HT1080 (cell line): ENCODE results near the gene TMEM202. TPM values are rescaled to one million over a fixed set of nuclear protein-coding genes. Genes with fewer than 3 reads are reported as not detected.
A peak's percentile ranks its signal among the peaks of the same experiment; 100 is the strongest.
"Not testable (repeated sequence)": the region's sequence is repeated elsewhere in the genome, so short reads cannot be mapped to it uniquely, and the experiment has no call there.

ENCODE experiments used
- DNase-seq: peaks from one replicate; pipeline ENCODE4 v3.0.0-alpha.2; 2015; ENCODE audit warnings: low read depth
- polyA plus RNA-seq, 2 experiments: library from polyadenylated mRNA; depleted of rRNA; stranded (reverse); fragments of >200 nt; gene quantifications; 2 replicates each; pipeline ENCODE4 v1.2.3, GENCODE V29; 2015
- total RNA-seq: library from RNA; depleted of rRNA; stranded (reverse); fragments of >200 nt; shearing (Covaris generic); gene quantifications from 2 replicates; pipeline ENCODE4 v1.2.3, GENCODE V29; 2014; rRNA removed

TMEM202 gene, protein sequence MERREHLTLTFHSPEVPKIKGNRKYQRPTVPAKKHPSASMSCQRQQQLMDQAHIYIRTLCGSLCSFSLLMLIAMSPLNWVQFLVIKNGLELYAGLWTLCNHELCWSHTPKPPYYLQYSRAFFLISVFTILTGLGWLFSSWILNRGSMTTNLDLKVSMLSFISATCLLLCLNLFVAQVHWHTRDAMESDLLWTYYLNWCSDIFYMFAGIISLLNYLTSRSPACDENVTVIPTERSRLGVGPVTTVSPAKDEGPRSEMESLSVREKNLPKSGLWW
- total RNA-seq: not detected in 2 replicates
- polyA plus RNA-seq (2015; cell fraction: cytosol; rRNA removed): not detected in 2 replicates
- polyA plus RNA-seq (2015; cell fraction: nucleus; rRNA removed): not detected in 2 replicates

- no peak for DNase-seq
Measured at GRCh38 chr15:72397796-72398588, at the start of gene TMEM202. Gene TMEM202 (plus strand): TSS chr15:72398305. CDS start chr15:72398327, 22 bp downstream.

DNA sequence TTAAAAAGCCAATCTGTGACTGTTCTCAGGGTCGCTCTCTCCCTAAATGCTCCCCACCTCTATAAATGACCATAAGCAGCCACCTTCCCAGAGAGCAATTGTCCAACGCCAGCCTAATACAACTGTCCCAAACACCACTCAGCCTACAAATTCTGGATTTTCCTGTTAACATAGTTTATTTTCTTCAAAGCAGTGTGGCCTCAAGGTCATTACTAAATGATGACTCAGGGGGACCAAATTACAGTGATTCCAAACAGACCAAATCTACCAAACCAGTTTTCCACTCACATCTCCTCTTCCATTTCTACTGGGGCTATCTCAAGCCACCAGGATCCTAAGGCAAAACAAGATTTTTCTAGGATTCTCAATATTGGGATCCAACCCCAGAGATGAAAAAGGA, 44.8 kb upstream of the TMEM202 start:
- DNase-seq: no peak

GRCh38 chr15:72354496-72354895, 43.6 kb upstream of the TMEM202 start:
- no peak for DNase-seq

GRCh38 chr15:72358121-72358520, 40.0 kb upstream of the TMEM202 start:
- no peak for DNase-seq

GRCh38 chr15:72358650-72359171, 39.4 kb upstream of the TMEM202 start:
- DNase-seq: peak; percentile 70

- no peak for DNase-seq
Measured at GRCh38 chr15:72361176-72361575, 36.9 kb upstream of the TMEM202 start.

DNA sequence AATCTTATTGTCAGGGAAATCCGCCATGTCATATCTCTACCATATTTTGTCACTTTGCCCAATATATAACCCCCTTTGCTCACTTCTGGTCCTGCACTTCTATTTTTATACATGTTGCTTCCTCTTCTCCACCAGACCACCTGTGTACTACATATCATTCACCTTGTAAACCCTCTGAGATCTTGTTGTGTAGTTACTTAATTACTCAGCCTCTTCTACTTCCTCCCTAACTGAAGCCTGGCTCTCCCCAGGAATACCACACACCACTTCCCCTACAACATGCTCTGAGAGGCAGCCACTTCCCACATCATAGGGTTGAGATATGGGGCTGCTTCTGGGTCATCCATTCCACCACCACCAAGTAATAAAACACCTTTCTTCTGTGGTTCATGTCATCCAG, 32.3 kb upstream of the TMEM202 start:
- DNase-seq: peak; percentile 11

DNA sequence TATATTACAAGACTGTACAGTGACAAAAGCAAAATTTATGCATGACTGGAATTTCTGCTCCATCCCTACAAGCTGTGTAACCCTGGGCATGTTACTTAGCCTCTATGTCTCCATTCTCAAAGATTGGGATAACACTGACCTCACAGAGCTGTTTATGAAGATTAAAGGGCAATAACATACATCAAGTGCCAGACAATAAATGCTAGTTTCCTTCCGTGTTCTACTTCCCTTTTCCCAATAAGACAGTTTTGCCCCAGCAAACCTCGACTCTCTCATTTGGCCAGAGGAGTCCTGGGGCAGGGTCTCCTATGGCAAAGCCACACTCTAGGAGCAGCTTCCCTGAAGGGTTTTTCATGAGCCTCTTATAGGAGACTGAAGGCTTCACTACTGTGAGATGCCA, 29.8 kb upstream of the TMEM202 start:
- DNase-seq: no peak

- no peak for DNase-seq
Measured at GRCh38 chr15:72368899-72369298, 29.2 kb upstream of the TMEM202 start.

- no peak for DNase-seq
Measured at GRCh38 chr15:72369964-72370363, 28.1 kb upstream of the TMEM202 start.

DNA sequence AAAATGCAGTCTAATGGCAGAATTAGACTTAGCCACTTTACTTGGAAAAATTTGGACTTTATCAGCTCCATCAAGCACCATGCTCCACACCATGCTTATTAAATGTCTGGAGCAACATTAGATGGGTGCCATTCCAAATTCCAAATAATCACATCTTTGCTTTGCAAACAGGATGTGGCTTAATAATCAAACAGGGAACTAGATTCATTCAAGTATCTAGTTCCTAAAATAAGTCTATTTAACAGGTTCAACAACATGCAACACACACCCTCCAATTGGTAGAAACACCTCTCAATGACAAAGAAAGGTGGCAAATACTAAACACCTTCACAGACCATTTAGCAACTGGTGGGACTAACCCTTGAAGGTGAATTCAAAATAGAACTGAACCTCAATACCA, 25.7 kb upstream of the TMEM202 start:
- DNase-seq: no peak

- DNase-seq: no peak
Measured at GRCh38 chr15:72375501-72375845, 22.6 kb upstream of the TMEM202 start.

DNA sequence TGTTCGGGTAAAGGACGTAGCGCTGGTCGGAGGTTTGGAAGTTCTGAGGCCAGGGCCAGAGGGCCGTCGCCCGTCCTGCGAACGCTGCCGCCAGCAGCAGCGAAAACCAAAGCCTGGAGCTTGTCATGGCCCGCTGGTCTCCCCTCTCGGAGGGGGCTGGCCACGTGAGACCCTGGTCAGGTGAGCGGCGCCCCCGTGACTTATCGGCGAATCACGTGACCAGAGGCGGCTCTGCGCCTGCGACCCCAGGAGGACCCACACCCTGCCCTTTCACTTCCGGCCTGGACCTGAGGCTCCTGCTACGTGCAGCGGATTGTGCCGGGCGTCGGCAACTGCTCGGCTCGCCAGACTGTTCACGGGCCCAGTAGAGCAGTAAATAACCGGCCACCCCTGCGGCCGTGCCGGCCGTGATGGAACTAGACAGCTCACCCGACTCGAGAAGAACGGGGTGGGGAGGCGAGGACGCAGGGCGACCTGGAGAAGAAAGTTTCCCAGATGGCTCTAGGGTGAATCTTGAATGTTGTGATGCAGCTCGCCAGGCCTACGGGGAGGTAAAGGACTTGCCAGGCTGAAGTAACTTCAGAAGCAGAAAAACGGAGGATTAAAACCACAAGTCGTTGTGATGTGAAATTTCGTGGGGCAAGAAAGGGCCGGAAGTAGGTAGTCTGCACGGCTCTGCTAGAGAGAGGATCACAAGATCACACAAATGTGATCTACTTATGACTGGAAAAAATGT, 22.1 kb upstream of the TMEM202 start, which contains the start of gene HEXA:
Gene HEXA, minus strand, starts transcription at position 169 of the 736 bp plus-strand sequence. Its CDS starts 42 bp downstream, at position 127.
- DNase-seq: peak; percentile 94

GRCh38 chr15:72377331-72377730, 20.8 kb upstream of the TMEM202 start:
- no peak for DNase-seq

DNA sequence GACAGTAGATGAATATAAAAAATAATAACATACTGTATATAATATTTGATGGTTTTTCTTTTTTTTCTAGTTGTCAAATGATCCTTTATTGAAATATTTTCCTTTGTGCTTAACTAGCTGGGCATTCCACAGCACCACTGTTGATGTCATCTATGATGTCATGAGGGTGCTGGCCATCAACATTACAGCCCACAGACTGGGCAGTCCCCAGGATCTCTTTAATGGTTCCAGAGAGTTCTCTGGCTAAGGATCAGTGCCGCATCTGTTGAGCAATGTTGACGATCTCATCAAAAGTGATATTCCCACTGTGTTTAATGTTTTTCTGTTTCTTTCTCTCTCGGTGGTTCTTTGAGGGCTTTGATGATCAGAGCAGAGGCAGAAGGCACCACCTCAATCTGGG, 19.0 kb upstream of the TMEM202 start:
- not testable (repeated sequence) for DNase-seq

DNA sequence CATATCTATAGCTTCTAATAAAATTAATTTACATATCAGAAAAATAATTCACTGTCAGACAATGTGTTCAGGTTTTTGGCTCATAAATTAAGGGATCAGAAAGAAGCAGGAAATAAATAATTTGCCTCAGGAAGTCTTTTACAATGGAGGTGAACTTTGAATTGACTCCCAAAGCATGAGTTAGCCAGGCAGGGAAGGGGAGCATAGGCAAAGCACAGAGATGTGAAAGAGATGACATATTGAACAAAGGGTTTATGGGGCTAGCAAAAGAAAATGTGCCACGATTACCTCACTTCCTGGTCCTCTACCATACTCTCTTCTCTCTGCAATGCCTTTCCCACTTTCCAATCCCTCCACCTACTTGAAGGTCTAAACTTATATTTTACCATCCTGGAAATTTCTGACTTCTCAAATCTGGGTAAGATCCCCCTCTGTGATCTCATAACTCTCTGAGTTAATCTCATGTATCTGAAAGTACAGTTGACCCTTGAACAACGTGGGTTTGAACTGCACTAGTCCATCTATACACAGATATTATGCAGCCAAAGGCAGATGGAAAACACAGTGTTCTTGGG, 18.2 kb upstream of the TMEM202 start:
- no peak for DNase-seq

GRCh38 chr15:72380743-72381142, 17.4 kb upstream of the TMEM202 start:
- no peak for DNase-seq

GRCh38 chr15:72382146-72382545, 16.0 kb upstream of the TMEM202 start:
- DNase-seq: no peak

GRCh38 chr15:72387741-72388140, 10.4 kb upstream of the TMEM202 start:
- no peak for DNase-seq

DNA sequence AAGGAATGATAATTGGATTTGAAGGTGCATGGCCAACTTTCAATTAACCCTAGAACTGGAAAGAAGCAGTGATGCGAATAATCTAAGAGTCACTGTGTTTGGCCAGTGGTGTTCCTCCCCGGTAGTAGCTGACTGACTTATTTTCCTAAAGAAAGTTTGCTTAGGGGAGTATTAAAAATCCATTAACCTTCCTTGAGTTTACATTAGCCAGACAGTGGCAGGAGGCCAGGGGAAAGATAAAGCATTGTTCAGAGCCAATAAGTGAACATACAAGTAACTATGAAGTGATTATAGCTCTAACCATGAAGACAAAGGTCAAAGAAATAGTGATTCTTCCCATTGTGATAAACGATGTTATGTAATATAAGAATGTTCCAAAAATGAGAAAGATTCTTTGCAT, 8.9 kb upstream of the TMEM202 start:
- no peak for DNase-seq

GRCh38 chr15:72396331-72396730, 1.8 kb upstream of the TMEM202 start:
- not testable (repeated sequence) for DNase-seq
